Mucosa of gallbladder (tissue), 1 donor: ENCODE measurements around the gene PDXK. TPM values are rescaled to one million over a fixed set of nuclear protein-coding genes. Genes with fewer than 3 reads are reported as not detected.
"Not testable (repeated sequence)": the region's sequence is repeated elsewhere in the genome, so short reads cannot be mapped to it uniquely, and the experiment has no call there.

Source experiments
- DNase-seq: peaks from one replicate; pipeline ENCODE4 v3.0.0-alpha.2; 2020; ENCODE audit warnings: low spot score
- total RNA-seq: library from RNA; stranded (reverse); gene quantifications from one replicate; pipeline ENCODE4 v1.2.1, GENCODE V29; 2021
- donor health status: DM: no; HTN: no; CAD: no.

The PDXK gene
- 188 TPM for total RNA-seq

- peak; percentile 88 for DNase-seq
Observed at GRCh38 chr21:43718872-43719747, at the start of gene PDXK. Gene PDXK, plus strand, starts transcription at chr21:43719129. Its CDS starts 166 bp downstream, at chr21:43719295.

- no peak for DNase-seq
Observed at GRCh38 chr21:43669828-43670605, 48.9 kb upstream of the PDXK start.

GRCh38 chr21:43675871-43676270 lies 43.1 kb upstream of the PDXK start:
- no peak for DNase-seq

- no peak for DNase-seq
Observed at GRCh38 chr21:43676391-43676790, 42.5 kb upstream of the PDXK start.

- DNase-seq: no peak
Observed at GRCh38 chr21:43679951-43680350, 39.0 kb upstream of the PDXK start.

- not testable (repeated sequence) for DNase-seq
Observed at GRCh38 chr21:43680421-43680820, 38.5 kb upstream of the PDXK start.

GRCh38 chr21:43681650-43682049 lies 37.3 kb upstream of the PDXK start:
- DNase-seq: no peak

GRCh38 chr21:43684424-43684823 lies 34.5 kb upstream of the PDXK start:
- DNase-seq: no peak

- no peak for DNase-seq
Observed at GRCh38 chr21:43686811-43687565, 31.9 kb upstream of the PDXK start.

GRCh38 chr21:43687566-43688399 lies 31.1 kb upstream of the PDXK start:
- no peak for DNase-seq

- no peak for DNase-seq
Observed at GRCh38 chr21:43688906-43689305, 30.0 kb upstream of the PDXK start.

GRCh38 chr21:43689556-43690337 lies 29.2 kb upstream of the PDXK start:
- no peak for DNase-seq

GRCh38 chr21:43690346-43690745 lies 28.6 kb upstream of the PDXK start:
- DNase-seq: no peak

- no peak for DNase-seq
Observed at GRCh38 chr21:43691086-43691795, 27.7 kb upstream of the PDXK start.

- DNase-seq: no peak
Observed at GRCh38 chr21:43691801-43692200, 27.1 kb upstream of the PDXK start.

GRCh38 chr21:43692949-43693348 lies 26.0 kb upstream of the PDXK start:
- DNase-seq: no peak

- DNase-seq: no peak
Observed at GRCh38 chr21:43693981-43694380, 24.9 kb upstream of the PDXK start.

- no peak for DNase-seq
Observed at GRCh38 chr21:43694437-43695079, 24.4 kb upstream of the PDXK start.

- no peak for DNase-seq
Observed at GRCh38 chr21:43696214-43696613, 22.7 kb upstream of the PDXK start.
